ENCODE data around the gene RAB30. TPM values are rescaled to one million over a fixed set of nuclear protein-coding genes. Genes with fewer than 3 reads are reported as not detected.

The RAB30 gene
- total and polyA plus RNA-seq, 9 of the 15 experiments (the other 6 are each of a cell fraction or from before 2014, with no cell fraction given), result 0.29 to 1.3 (median 1.0) TPM

DNA sequence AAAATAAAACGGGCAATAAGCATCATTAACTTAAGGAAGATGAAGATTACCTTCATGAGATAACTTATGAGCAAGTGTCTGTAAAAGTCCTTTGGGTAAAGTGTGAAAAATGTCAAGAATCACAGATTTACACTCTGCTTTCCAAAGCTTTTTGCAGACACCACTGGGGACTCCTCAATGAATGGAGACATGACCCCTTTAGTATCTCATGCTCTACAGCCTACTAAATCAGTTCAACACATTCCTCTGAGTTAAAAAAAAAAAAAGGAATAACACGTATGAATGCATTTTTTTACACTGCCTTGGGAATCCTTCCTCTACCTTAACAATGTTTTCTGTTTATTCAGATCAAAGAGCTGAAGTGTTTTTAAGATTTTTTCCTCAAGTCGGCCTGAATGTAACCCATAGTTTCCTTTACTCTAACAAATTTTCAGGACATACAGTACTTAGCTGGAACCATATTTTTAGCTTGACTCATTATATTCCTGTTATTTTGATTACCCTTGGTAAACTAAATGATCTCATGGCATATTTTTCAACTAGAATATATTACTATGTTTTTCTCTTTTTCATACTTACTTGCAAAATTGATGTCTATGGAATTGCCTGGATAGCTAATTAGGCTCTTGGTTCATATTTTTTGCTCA is 25.9 kb upstream of the RAB30 start (continued):
- TF ChIP-seq ZNF583 (CRISPR knock-in tag; IDR thresholded peaks at IDR 0.05), result no peak
- no peak for TF ChIP-seq BCOR (IDR thresholded peaks at IDR 0.05)
- no peak for TF ChIP-seq FOXK1 (CRISPR knock-in tag; IDR thresholded peaks at IDR 0.05; ENCODE audit: borderline replicate concordance)
- no peak for TF ChIP-seq TBP (optimal IDR thresholded peaks at IDR 0.05; ENCODE audit: low read depth, low read length)
- no peak for TF ChIP-seq HOXB6 (CRISPR knock-in tag; IDR thresholded peaks at IDR 0.05; ENCODE audit: borderline replicate concordance)
- TF ChIP-seq, protein P1, sequence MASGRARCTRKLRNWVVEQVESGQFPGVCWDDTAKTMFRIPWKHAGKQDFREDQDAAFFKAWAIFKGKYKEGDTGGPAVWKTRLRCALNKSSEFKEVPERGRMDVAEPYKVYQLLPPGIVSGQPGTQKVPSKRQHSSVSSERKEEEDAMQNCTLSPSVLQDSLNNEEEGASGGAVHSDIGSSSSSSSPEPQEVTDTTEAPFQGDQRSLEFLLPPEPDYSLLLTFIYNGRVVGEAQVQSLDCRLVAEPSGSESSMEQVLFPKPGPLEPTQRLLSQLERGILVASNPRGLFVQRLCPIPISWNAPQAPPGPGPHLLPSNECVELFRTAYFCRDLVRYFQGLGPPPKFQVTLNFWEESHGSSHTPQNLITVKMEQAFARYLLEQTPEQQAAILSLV (tag; IDR thresholded peaks at IDR 0.05), result no peak
- TF ChIP-seq SNIP1 (IDR thresholded peaks at IDR 0.05; ENCODE audit: low read depth), result no peak
- no peak for TF ChIP-seq HDAC8 (tag; IDR thresholded peaks at IDR 0.05)
- TF ChIP-seq, protein P2, sequence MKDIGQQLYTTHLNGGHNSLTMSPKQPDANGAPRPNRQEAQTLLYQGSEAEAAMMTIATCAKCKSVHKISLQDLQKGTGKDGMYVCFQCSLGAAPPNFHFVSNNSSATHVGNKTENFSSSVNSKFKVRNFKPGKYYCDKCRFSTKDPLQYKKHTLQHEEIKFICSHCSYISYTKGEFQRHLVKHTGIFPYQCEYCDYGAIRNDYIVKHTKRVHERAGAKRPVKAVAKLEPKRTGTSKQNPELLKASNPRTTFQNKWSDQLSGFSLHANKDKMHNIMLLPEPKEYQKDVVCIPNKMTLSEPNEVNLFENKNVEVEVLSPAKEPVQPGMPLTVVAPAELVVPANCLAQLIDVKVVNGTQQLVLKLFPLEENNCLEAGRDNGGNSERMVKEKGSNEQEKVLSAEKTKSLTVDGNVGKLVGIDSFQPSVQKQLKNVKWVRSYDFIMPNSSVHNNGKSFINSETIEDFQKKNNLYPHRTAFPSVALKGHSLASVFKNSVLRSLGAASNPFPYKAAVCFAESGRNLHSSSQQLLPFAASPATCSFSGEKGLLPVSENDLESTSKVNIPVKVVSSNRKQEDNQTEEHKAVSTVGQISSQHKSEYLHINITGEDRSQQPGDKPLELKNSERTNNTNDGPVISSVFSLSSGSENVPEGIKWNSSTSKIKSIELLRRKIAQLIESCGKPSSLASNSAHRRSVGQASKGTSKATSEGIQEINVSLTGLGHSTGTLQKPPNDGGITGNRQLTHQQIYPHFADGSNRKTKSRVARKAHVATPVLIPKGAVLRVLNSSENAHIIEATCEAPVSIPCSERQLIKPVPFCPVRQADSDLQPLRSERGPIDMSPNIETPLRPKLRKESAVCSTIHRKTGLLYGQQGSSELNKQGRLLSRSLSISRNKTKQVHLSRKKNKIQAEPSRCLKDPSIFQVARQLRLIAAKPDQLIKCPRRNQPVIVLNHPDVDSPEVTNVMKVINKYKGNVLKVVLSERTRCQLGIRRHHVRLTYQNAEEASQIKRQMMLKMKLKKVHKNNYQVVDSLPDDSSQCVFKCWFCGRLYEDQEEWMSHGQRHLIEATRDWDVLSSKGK (CRISPR knock-in tag; IDR thresholded peaks at IDR 0.05), result no peak
